Measurements from ENCODE around the gene VTI1A. TPM values are rescaled to one million over a fixed set of nuclear protein-coding genes. Genes with fewer than 3 reads are reported as not detected.

The VTI1A gene
- total and polyA plus RNA-seq, 2 of the 13 experiments (the other 11 are each of a cell fraction or from before 2014, with no cell fraction given), result 11.7 to 32.7 TPM

GRCh38 chr10:112631501-112632400 is 184.7 kb downstream of the VTI1A start (continued):
- no peak for TF ChIP-seq ZNF318 (CRISPR knock-in tag; IDR thresholded peaks at IDR 0.05)
- TF ChIP-seq GATAD2A (CRISPR knock-in tag; IDR thresholded peaks at IDR 0.05), result peak; percentile 99
- peak; percentile 85 for TF ChIP-seq RARA (CRISPR knock-in tag; IDR thresholded peaks at IDR 0.05)
- no peak for TF ChIP-seq ZNF674 (CRISPR knock-in tag; IDR thresholded peaks at IDR 0.05; ENCODE audit: low read depth)
- peak in 1 of 2 experiments; percentile 93; a peak in 2 of 4 replicates for TF ChIP-seq ATF4 (CRISPR knock-in tag; IDR thresholded peaks at IDR 0.05)
- peak; percentile 80 for TF ChIP-seq BHLHE40 (IDR thresholded peaks at IDR 0.05; ENCODE audit: low read length)
- TF ChIP-seq FOXO4 (CRISPR knock-in tag; conservative IDR thresholded peaks at IDR 0.05), result no peak
- TF ChIP-seq ZNF441 (CRISPR knock-in tag; IDR thresholded peaks at IDR 0.05; ENCODE audit: borderline replicate concordance), result peak; percentile 76
- TF ChIP-seq NONO (IDR thresholded peaks at IDR 0.05), result no peak
- peak; percentile 60; the same call in 1 of the 2 replicates for TF ChIP-seq NONO (CRISPR knock-in tag; conservative IDR thresholded peaks at IDR 0.05)
- no peak for TF ChIP-seq MYNN (CRISPR knock-in tag; IDR thresholded peaks at IDR 0.05; ENCODE audit: low read depth)
- TF ChIP-seq ZNF362 (CRISPR knock-in tag; IDR thresholded peaks at IDR 0.05; ENCODE audit: borderline replicate concordance), result peak; percentile 40; the same call in 1 of the 2 replicates
- peak; percentile 55; the same call in 1 of the 2 replicates for TF ChIP-seq SPEN (CRISPR knock-in tag; IDR thresholded peaks at IDR 0.05; ENCODE audit: low read depth)
- no peak for TF ChIP-seq ZNF101 (CRISPR knock-in tag; IDR thresholded peaks at IDR 0.05; ENCODE audit: borderline replicate concordance, low read depth)
- TF ChIP-seq ZBTB7B (CRISPR knock-in tag; IDR thresholded peaks at IDR 0.05), result peak; percentile 53; the same call in 1 of the 2 replicates
- TF ChIP-seq NBN (conservative IDR thresholded peaks at IDR 0.05), result no peak
- TF ChIP-seq RBM22 (optimal IDR thresholded peaks at IDR 0.05; ENCODE audit: low read length), result no peak

Measured in HepG2 (cell line).